ENCODE results near the gene GNA14. TPM values are rescaled to one million over a fixed set of nuclear protein-coding genes. Genes with fewer than 3 reads are reported as not detected.

Gene GNA14
- total RNA-seq, 1 donor from 2014 or later: 11.0 TPM

GRCh38 chr9:77523891-77524290 is 124.2 kb downstream of the GNA14 start:
- Histone ChIP-seq H3K4me3 (no peak overlapping the region), H3K9me3 (no peaks in the 10 kb centered on the region), H3K36me3 (no peaks in the 10 kb centered on the region), H3K27ac (no peak overlapping the region), H3K27me3 (no peaks in the 10 kb centered on the region), H3K4me1 (peaks cover 13% of the 10 kb centered on the region)
- TF ChIP-seq CTCF (IDR thresholded peaks at IDR 0.05) (no peak), POLR2AphosphoS5 (IDR thresholded peaks at IDR 0.05; ENCODE audit: insufficient read depth in 1 of 2, low read depth in 1 of 2) (no peak), POLR2A (IDR thresholded peaks at IDR 0.05) (no peak)
- no peak for DNase-seq (ENCODE audit: extremely low spot score in 2 of 2)
- intact Hi-C loops (cut with DNase I): no loop called here

- H3K36me3 ChIP-seq: no peaks in the 10 kb centered on the region
- H3K27me3 ChIP-seq: no peaks in the 10 kb centered on the region
- TF ChIP-seq POLR2A (IDR thresholded peaks at IDR 0.05) (no peak), CTCF (IDR thresholded peaks at IDR 0.05) (no peak), POLR2AphosphoS5 (IDR thresholded peaks at IDR 0.05; ENCODE audit: insufficient read depth in 1 of 2, low read depth in 1 of 2) (no peak)
- no peak overlapping the region for H3K27ac ChIP-seq
- H3K4me1 ChIP-seq: peaks cover 13% of the 10 kb centered on the region
- H3K4me3 ChIP-seq: no peak overlapping the region
- no peak for DNase-seq (ENCODE audit: extremely low spot score in 2 of 2)
- intact Hi-C loops (cut with DNase I): no loop called here
- no peaks in the 10 kb centered on the region for H3K9me3 ChIP-seq
Measured at GRCh38 chr9:77521091-77521490, 127.0 kb downstream of the GNA14 start.

- Histone ChIP-seq H3K4me3 (no peak overlapping the region), H3K9me3 (no peaks in the 10 kb centered on the region), H3K4me1 (peaks cover 17% of the 10 kb centered on the region), H3K27ac (no peak overlapping the region), H3K36me3 (no peaks in the 10 kb centered on the region), H3K27me3 (no peaks in the 10 kb centered on the region)
- intact Hi-C loops (cut with DNase I): no loop called here
- DNase-seq (ENCODE audit: extremely low spot score in 2 of 2): no peak
- TF ChIP-seq POLR2AphosphoS5 (IDR thresholded peaks at IDR 0.05; ENCODE audit: insufficient read depth in 1 of 2, low read depth in 1 of 2) (no peak), POLR2A (IDR thresholded peaks at IDR 0.05) (no peak), CTCF (IDR thresholded peaks at IDR 0.05) (no peak)
Measured at GRCh38 chr9:77518688-77519087, 129.4 kb downstream of the GNA14 start.

- Histone ChIP-seq H3K4me1 (peaks cover 20% of the 10 kb centered on the region), H3K27me3 (no peaks in the 10 kb centered on the region), H3K9me3 (no peaks in the 10 kb centered on the region), H3K36me3 (no peaks in the 10 kb centered on the region), H3K4me3 (no peak overlapping the region), H3K27ac (no peak overlapping the region)
- DNase-seq (ENCODE audit: extremely low spot score in 2 of 2): no peak
- intact Hi-C loops (cut with DNase I): no loop called here
- no peak for TF ChIP-seq CTCF (IDR thresholded peaks at IDR 0.05)
- TF ChIP-seq POLR2AphosphoS5 (IDR thresholded peaks at IDR 0.05; ENCODE audit: insufficient read depth in 1 of 2, low read depth in 1 of 2): no peak
- no peak for TF ChIP-seq POLR2A (IDR thresholded peaks at IDR 0.05)
Measured at GRCh38 chr9:77516781-77517180, 131.3 kb downstream of the GNA14 start.

- H3K27me3 ChIP-seq: no peaks in the 10 kb centered on the region
- H3K4me3 ChIP-seq: no peak overlapping the region
- H3K4me1 ChIP-seq: peaks cover 20% of the 10 kb centered on the region
- no peak for TF ChIP-seq CTCF (IDR thresholded peaks at IDR 0.05)
- peak in 1 of 2 donors; percentile 26 for TF ChIP-seq POLR2AphosphoS5 (IDR thresholded peaks at IDR 0.05; ENCODE audit: insufficient read depth in 1 of 2, low read depth in 1 of 2)
- DNase-seq (ENCODE audit: extremely low spot score in 2 of 2): no peak
- no peaks in the 10 kb centered on the region for H3K9me3 ChIP-seq
- H3K27ac ChIP-seq: peak overlapping the region; percentile 52
- intact Hi-C loops (cut with DNase I): no loop called here
- no peaks in the 10 kb centered on the region for H3K36me3 ChIP-seq
Measured at GRCh38 chr9:77514886-77515711, 133.0 kb downstream of the GNA14 start.
